Measurements from ENCODE around the gene TACC2. TPM values are rescaled to one million over a fixed set of nuclear protein-coding genes. Genes with fewer than 3 reads are reported as not detected.

TACC2 gene
- total RNA-seq, 1 experiment from 2014 or later = 8.8 TPM

GRCh38 chr10:122291739-122292138 is 302.8 kb downstream of the TACC2 start:
- Histone ChIP-seq H3K4me3 (ENCODE audit: insufficient read depth, low read depth, low read length) (no peak overlapping the region), H3K36me3 (replicated peaks; ENCODE audit: control insufficient read depth, insufficient read depth, low read length) (no peaks in the 10 kb centered on the region), H3K27me3 (ENCODE audit: control insufficient read depth, insufficient read depth, low read length) (no peaks in the 10 kb centered on the region)
- DNase-seq = no peak

- H3K27me3 ChIP-seq (ENCODE audit: control insufficient read depth, insufficient read depth, low read length) = no peaks in the 10 kb centered on the region
- no peak for DNase-seq
- no peak overlapping the region for H3K4me3 ChIP-seq (ENCODE audit: insufficient read depth, low read depth, low read length)
- no peaks in the 10 kb centered on the region for H3K36me3 ChIP-seq (replicated peaks; ENCODE audit: control insufficient read depth, insufficient read depth, low read length)
These were observed 303.4 kb downstream of the TACC2 start for GRCh38 chr10:122292376-122292775.

GRCh38 chr10:122293156-122293960 is 304.4 kb downstream of the TACC2 start:
- Histone ChIP-seq H3K4me3 (ENCODE audit: insufficient read depth, low read depth, low read length) (no peak overlapping the region), H3K36me3 (replicated peaks; ENCODE audit: control insufficient read depth, insufficient read depth, low read length) (no peaks in the 10 kb centered on the region), H3K27me3 (ENCODE audit: control insufficient read depth, insufficient read depth, low read length) (no peaks in the 10 kb centered on the region)
- no peak for DNase-seq

GRCh38 chr10:122293961-122294380 is 305.0 kb downstream of the TACC2 start:
- no peaks in the 10 kb centered on the region for H3K27me3 ChIP-seq (ENCODE audit: control insufficient read depth, insufficient read depth, low read length)
- DNase-seq = no peak
- H3K4me3 ChIP-seq (ENCODE audit: insufficient read depth, low read depth, low read length) = no peak overlapping the region
- H3K36me3 ChIP-seq (replicated peaks; ENCODE audit: control insufficient read depth, insufficient read depth, low read length) = no peaks in the 10 kb centered on the region

- Histone ChIP-seq H3K4me3 (ENCODE audit: insufficient read depth, low read depth, low read length) (no peak overlapping the region), H3K36me3 (replicated peaks; ENCODE audit: control insufficient read depth, insufficient read depth, low read length) (no peaks in the 10 kb centered on the region), H3K27me3 (ENCODE audit: control insufficient read depth, insufficient read depth, low read length) (no peaks in the 10 kb centered on the region)
- no peak for DNase-seq
These were observed 305.8 kb downstream of the TACC2 start for GRCh38 chr10:122294511-122295450.

- Histone ChIP-seq H3K4me3 (ENCODE audit: insufficient read depth, low read depth, low read length) (no peak overlapping the region), H3K27me3 (ENCODE audit: control insufficient read depth, insufficient read depth, low read length) (no peaks in the 10 kb centered on the region), H3K36me3 (replicated peaks; ENCODE audit: control insufficient read depth, insufficient read depth, low read length) (no peaks in the 10 kb centered on the region)
- no peak for DNase-seq
These were observed 306.5 kb downstream of the TACC2 start for GRCh38 chr10:122295451-122295809.

- Histone ChIP-seq H3K4me3 (ENCODE audit: insufficient read depth, low read depth, low read length) (no peak overlapping the region), H3K27me3 (ENCODE audit: control insufficient read depth, insufficient read depth, low read length) (no peaks in the 10 kb centered on the region), H3K36me3 (replicated peaks; ENCODE audit: control insufficient read depth, insufficient read depth, low read length) (no peaks in the 10 kb centered on the region)
- no peak for DNase-seq
These were observed 307.6 kb downstream of the TACC2 start for GRCh38 chr10:122296363-122297120.

GRCh38 chr10:122297583-122297982 is 308.6 kb downstream of the TACC2 start:
- Histone ChIP-seq H3K36me3 (replicated peaks; ENCODE audit: control insufficient read depth, insufficient read depth, low read length) (no peaks in the 10 kb centered on the region), H3K27me3 (ENCODE audit: control insufficient read depth, insufficient read depth, low read length) (no peaks in the 10 kb centered on the region), H3K4me3 (ENCODE audit: insufficient read depth, low read depth, low read length) (no peak overlapping the region)
- DNase-seq = no peak

GRCh38 chr10:122298206-122298597 is 309.2 kb downstream of the TACC2 start:
- DNase-seq = no peak
- H3K4me3 ChIP-seq (ENCODE audit: insufficient read depth, low read depth, low read length) = no peak overlapping the region
- no peaks in the 10 kb centered on the region for H3K36me3 ChIP-seq (replicated peaks; ENCODE audit: control insufficient read depth, insufficient read depth, low read length)
- no peaks in the 10 kb centered on the region for H3K27me3 ChIP-seq (ENCODE audit: control insufficient read depth, insufficient read depth, low read length)

- DNase-seq = peak; percentile 88
- Histone ChIP-seq H3K27me3 (ENCODE audit: control insufficient read depth, insufficient read depth, low read length) (no peaks in the 10 kb centered on the region), H3K4me3 (ENCODE audit: insufficient read depth, low read depth, low read length) (no peak overlapping the region)
These were observed 309.8 kb downstream of the TACC2 start for GRCh38 chr10:122298598-122299301.

GRCh38 chr10:122299423-122300075 is 310.6 kb downstream of the TACC2 start:
- H3K36me3 ChIP-seq (replicated peaks; ENCODE audit: control insufficient read depth, insufficient read depth, low read length) = no peaks in the 10 kb centered on the region
- no peaks in the 10 kb centered on the region for H3K27me3 ChIP-seq (ENCODE audit: control insufficient read depth, insufficient read depth, low read length)
- DNase-seq = no peak
- no peak overlapping the region for H3K4me3 ChIP-seq (ENCODE audit: insufficient read depth, low read depth, low read length)

More at GRCh38 chr10:122298598-122299301, 309.8 kb downstream of the TACC2 start:
- no peaks in the 10 kb centered on the region for H3K36me3 ChIP-seq (replicated peaks; ENCODE audit: control insufficient read depth, insufficient read depth, low read length)

GRCh38 chr10:122301055-122301810 is 312.3 kb downstream of the TACC2 start:
- DNase-seq = no peak
- no peaks in the 10 kb centered on the region for H3K27me3 ChIP-seq (ENCODE audit: control insufficient read depth, insufficient read depth, low read length)
- no peak overlapping the region for H3K4me3 ChIP-seq (ENCODE audit: insufficient read depth, low read depth, low read length)
- H3K36me3 ChIP-seq (replicated peaks; ENCODE audit: control insufficient read depth, insufficient read depth, low read length) = no peaks in the 10 kb centered on the region

- Histone ChIP-seq H3K36me3 (replicated peaks; ENCODE audit: control insufficient read depth, insufficient read depth, low read length) (no peaks in the 10 kb centered on the region), H3K4me3 (ENCODE audit: insufficient read depth, low read depth, low read length) (no peak overlapping the region), H3K27me3 (ENCODE audit: control insufficient read depth, insufficient read depth, low read length) (no peaks in the 10 kb centered on the region)
- DNase-seq = no peak
These were observed 312.8 kb downstream of the TACC2 start for GRCh38 chr10:122301811-122302115.
